Stimulated activated CD4-positive, alpha-beta T cell treated with anti-CD3 and anti-CD28 coated beads, Interleukin-1b, Interleukin-23, amount 100 ng/mL, for 48 hours (primary cell): ENCODE measurements around the gene PLEK.
A peak's percentile ranks its signal among the peaks of the same experiment; 100 is the strongest.
"Not testable (repeated sequence)": the region's sequence is repeated elsewhere in the genome, so short reads cannot be mapped to it uniquely, and the experiment has no call there.

Source experiments
- DNase-seq: peaks from one replicate; pipeline ENCODE4 v3.0.0-alpha.2; 2020

PLEK gene

GRCh38 chr2:68418855-68419254 is 53.8 kb downstream of the PLEK start:
- DNase-seq = no peak

GRCh38 chr2:68420254-68420910 is 55.3 kb downstream of the PLEK start:
- no peak for DNase-seq

GRCh38 chr2:68423966-68424650 is 59.0 kb downstream of the PLEK start:
- DNase-seq = no peak

DNA sequence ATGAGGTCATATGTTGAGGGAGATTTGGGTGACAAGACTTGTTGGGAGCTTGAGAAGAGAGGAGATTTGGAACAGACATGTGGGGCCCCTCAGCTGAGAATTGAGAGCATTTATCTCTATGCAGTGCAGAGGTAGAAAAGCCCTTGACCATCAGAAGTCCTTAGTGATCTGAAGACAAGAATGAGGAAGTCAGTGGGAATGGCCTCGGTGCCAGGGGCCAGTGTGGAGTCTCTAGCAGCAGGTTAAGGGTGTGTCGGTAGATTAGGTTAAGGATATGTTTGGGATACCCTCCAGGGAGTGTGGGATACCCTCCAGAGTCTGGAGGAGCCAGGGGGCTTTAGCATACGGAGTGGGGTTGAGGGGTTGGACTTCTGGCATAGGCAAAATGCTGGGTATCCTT is 60.4 kb downstream of the PLEK start:
- DNase-seq = no peak

GRCh38 chr2:68426446-68426845 is 61.4 kb downstream of the PLEK start:
- DNase-seq = no peak

DNA sequence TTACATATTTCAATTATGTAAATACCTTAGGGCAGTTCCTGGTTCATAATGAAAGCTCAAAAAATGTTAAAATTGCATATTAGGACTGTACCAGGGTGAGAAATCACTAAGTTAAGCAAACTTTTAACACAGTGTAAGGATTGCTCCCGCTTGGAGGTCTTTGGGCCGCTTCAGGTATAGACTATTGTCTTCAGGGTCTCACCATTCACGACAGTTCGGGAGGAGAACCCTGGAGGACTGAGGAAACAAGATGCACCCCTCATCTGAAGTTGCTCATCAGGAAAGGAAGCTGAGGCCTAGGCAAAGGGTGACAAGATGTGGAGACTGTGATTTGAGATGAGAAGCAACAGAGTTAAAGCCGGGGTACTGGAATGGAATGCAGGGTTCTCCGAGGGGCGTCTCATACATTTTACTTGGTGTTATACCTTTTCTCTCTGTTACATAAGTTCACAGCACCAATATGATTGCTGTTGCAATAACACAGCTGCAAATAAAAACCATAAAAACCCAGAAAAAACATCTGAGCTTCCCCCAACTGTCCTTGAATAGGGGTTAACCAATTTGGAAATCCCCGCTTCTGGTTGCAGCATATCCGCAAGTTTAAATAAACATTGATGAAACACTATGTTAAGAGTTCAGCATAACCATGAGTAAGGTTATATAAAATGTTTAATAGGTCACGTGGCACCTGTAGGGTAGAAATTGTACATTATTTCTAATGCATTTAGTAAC is 61.9 kb downstream of the PLEK start:
- DNase-seq = no peak

DNA sequence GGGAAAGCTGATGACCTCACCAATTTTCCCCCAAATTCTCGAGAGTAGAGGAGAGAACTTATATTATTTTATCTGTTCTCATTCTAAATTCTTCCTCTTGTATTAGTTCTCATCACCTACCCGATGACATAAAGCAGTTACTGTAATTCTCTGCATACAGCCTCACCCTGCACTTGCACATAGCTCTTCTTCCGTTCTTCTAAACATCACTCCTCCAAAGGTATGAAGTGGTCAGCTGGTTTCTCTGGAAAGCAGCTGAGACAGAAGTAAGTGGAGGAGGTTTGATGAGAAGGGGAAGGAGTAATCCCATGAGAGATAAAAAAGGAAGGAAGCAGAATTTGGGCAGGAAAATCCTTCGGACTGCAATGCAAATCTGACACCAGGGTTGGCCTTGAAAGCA is 63.0 kb downstream of the PLEK start:
- DNase-seq = no peak

- no peak for DNase-seq
Observed at GRCh38 chr2:68428746-68429145, 63.7 kb downstream of the PLEK start.

DNA sequence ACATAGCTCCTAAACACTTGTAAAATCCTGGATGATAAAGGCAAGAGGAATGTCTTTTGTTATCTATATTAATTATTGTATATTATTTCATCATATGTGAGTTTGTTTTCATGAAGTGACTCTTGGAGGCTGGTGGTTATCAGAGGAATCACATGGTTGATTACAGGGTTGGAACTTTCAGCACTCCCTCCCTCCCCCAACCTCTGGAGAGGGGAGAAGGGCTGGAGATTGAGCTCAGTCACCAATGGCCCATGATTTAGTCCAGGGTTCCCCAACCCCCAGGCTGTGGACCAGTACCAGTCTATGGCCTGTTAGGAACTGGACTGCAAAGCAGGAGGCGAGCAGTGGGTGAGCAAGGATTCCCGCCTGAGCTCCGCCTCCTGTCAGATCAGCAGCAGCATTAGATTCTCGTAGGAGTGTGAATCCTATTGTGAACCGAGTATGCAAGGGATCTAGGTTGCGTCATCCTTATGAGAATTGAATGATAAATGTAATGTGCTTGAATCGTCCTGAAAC is 64.3 kb downstream of the PLEK start:
- no peak for DNase-seq

DNA sequence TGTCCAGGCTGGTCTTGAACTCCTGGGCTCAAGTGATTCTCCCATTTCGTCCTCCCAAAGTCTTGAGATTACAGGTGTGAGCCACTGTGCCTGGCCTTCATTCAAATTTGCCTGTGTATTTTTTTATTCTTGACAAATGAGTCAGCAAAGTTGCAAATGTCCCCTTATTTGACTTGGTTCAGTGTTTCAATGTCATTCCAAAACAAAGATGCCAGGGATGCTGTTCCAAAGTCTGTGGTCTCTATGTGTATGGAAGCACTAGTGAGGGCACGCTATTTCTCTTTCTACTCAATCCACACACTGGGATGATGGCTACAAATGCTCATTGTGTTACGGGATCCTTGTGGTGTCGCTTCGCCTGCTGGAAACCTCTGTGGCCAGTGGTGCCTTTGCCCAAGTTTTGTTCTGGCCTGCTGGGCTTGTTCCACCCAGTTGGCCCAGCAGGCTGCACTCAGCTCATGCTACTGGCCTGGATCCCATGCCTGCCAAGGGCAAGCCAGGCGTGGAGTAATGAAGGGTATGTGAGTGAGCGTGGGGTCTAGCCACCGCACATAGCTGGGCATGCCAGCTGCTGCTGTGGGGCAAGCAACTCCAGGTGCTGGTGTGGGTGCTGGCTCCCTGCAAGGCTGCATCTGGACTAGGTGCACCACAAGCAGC is 66.4 kb downstream of the PLEK start:
- no peak for DNase-seq

DNA sequence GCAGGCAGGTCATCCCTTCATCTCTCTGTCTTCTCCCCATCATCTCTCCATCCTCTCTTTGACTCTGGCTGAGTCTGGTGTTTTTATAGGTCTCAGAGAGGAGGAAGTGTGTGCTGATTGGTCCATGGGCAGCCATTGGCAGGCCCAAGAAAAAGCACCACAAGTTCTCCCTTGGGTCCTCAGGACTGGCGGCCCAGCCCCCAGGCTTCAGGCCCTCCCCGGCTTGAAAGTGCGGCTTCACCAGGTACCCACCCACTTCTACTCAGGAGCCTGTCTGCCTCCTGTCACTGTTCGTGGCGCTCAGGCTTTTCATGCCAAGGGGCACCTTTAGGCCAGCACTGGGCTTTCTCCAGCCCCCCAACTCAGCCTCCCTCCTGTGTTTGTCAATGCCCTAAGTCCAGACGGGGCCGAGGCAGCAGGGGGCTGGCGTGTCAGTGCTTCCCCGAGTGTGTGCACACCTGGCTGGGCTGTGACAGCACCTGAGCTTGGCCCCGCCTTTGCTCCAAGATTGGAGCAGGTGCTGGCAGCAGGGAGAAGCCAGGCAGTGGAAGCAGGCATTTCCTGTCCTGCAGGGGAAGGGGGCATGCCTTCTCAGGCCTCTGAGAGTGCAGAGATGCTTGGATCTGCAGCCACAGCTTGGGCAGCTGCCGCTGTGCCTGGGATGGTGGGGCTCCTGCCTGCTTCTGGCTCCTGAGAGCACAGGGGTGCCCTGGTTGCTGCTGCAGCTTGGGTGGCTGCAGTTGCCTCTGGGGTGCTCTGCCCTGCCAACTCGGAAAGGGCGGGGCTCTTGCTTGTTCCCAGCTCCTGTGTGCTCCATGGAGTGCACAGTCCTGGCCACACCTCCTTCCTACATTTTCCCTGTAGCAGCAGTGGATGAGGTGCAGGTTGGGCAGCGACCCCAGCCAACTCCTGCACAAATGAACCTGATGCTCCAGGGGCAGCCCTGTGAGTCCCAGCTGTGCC is 67.9 kb downstream of the PLEK start:
- no peak for DNase-seq

- no peak for DNase-seq
Observed at GRCh38 chr2:68434981-68435380, 69.9 kb downstream of the PLEK start.

DNA sequence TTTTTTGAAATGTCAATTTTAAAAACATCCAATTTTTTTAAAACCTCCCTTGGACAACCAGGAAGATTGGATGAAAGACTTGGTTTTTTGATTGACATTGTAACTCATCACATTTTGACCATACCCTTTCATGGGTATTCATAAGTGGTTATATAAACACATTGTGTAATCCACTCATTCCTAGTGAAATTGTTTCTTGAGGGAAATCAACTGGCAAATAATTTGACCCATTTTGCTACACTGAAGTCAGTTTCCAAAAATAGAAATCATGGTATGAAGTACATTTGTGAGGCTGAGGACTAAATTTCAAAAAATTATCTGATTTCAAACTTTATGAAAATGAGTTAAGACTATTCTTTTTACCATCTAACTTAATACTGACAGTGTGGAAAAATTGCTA is 70.5 kb downstream of the PLEK start:
- DNase-seq = no peak

GRCh38 chr2:68436270-68436669 is 71.2 kb downstream of the PLEK start:
- no peak for DNase-seq

GRCh38 chr2:68438455-68439303 is 73.6 kb downstream of the PLEK start:
- no peak for DNase-seq

DNA sequence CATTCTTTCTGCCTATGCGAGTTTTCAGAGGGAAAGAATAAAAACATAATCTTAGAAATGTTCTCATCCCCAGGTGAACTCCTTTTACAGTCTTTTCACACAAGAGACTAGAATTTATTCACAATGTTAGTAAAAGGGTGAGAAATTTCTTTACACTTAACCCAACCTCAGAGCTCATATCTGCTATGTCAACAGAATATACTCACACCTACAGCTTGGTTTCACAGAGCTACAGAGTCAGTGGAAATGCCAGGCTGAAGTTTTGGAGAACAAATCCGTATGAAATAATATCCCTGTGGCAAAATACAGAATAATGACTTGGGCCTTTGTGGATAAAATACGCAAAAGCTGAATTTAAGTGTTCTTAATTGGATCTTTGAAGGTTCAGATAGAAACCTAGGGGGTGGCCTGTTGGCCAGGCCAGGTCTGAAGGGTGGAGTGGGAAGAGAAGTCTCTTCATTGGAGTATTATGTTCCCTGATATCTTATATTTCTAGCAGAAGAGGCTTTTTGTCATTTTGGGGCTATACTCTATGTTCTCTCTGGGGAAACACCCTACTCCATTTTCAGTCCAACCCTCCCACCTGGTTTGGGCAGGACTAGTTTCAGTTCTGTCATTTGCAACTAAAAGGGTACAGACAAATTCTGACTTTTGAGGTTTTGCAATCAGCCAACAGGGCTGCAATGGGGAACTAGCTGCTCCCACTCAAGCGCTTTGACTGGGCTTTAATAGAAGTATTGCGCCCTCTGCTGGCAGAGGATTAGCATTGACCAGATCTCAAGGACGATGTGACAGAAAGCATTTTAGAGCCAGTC is 76.3 kb downstream of the PLEK start:
- DNase-seq = peak; percentile 89

- DNase-seq = no peak
Observed at GRCh38 chr2:68441994-68442322, 76.9 kb downstream of the PLEK start.

- not testable (repeated sequence) for DNase-seq
Observed at GRCh38 chr2:68446425-68446824, 81.3 kb downstream of the PLEK start.
